Activated CD4-positive, alpha-beta T cell treated with anti-CD3 and anti-CD28 coated beads, Interleukin-2, Interleukin-6, amounts not matched to agents 100 ng/mL and 50 ng/mL, durations not matched to agents 16 hours and 8 hours (primary cell): ENCODE results near the gene SLC2A6.
A peak's percentile ranks its signal among the peaks of the same experiment; 100 is the strongest.
"Not testable (repeated sequence)": the region's sequence is repeated elsewhere in the genome, so short reads cannot be mapped to it uniquely, and the experiment has no call there.

Experiments used
- DNase-seq: peaks from one replicate; pipeline ENCODE4 v3.0.0-alpha.2; 2020

SLC2A6 gene

GRCh38 chr9:133459476-133460404 is 19.2 kb downstream of the SLC2A6 start, which contains the start of gene CACFD1:
CACFD1 (plus strand) TSS chr9:133459978; CDS start chr9:133460067, 89 bp downstream.
- DNase-seq = peak; percentile 91

DNA sequence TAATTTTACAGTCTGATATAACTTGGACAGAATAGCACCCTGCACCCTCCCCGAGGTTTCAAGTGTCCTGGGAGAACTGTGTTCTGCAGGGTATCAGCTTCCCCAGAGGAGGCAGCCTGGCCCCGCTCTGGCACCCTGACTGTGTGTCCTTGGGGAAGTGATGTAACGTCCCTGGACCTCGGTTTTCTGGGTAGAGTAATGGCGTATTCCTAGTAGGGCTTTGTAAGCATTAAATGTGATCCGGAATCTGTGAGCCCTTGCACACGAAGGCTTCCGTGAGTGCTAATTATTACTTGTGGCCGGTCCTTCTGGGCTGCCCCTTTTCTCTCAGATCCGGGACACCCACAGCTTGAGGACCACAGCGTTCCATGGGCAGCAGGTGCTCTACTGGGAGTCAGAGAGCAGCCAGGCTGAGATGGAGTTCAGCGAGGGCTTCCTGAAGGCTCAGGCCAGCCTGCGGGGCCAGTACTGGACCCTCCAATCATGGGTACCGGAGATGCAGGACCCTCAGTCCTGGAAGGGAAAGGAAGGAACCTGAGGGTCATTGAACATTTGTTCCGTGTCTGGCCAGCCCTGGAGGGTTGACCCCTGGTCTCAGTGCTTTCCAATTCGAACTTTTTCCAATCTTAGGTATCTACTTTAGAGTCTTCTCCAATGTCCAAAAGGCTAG is 20.1 kb downstream of the SLC2A6 start:
- no peak for DNase-seq

DNA sequence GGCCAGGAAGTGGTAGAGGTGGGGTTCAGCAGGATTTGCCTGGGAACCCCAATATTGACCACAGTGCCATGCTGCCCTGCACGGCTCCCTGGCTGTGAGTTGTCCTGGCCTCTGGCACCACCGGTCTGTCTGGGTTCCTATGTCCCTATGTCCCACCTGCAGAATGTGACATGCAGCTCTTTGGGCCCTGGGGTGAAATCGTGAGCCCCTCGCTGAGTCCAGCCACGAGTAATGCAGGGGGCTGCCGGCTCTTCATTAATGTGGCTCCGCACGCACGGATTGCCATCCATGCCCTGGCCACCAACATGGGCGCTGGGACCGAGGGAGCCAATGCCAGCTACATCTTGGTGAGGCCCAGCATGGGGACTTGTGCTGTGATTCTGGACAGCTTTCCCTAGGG is 21.2 kb downstream of the SLC2A6 start:
- DNase-seq = no peak

GRCh38 chr9:133457233-133457632 is 21.7 kb downstream of the SLC2A6 start:
- no peak for DNase-seq

- no peak for DNase-seq
Observed at GRCh38 chr9:133456409-133456808, 22.5 kb downstream of the SLC2A6 start.

DNA sequence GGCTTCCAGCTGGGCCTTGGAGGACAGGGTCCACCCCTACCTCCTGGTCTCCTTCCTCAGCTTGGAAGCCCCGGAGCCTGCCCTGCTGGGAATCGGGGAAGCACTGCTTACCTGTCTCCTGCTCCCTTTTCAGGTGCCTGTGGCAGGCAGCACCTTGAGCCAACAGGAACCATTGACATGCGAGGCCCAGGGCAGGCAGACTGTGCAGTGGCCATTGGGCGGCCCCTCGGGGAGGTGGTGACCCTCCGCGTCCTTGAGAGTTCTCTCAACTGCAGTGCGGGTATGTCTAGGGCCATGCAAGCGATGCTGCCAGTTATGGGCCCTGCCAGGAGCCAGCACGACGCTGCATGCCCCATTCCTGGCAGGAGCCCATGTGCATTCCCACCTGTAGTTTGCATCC is 23.0 kb downstream of the SLC2A6 start:
- no peak for DNase-seq

GRCh38 chr9:133454943-133455673 is 23.8 kb downstream of the SLC2A6 start:
- DNase-seq = no peak

GRCh38 chr9:133454325-133454724 is 24.6 kb downstream of the SLC2A6 start:
- DNase-seq = no peak

DNA sequence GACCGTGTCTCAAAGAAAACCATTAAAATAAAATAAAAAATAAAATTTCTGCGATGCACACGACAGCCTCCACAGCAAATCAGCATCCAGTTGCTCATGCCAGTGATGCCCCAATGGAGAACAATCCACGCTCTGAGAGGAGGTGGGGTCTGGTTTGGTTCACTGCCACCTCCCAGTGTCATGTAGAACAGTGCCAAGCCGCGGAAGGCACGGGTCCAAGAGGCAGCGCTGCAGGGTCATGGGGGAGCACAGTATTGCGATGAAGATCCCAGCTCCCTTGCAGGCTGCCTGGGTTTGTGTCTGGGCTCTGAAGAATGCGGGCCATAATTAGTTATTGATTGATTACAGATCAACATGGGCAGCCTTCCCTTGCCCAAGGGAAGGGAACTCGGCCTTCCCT is 25.2 kb downstream of the SLC2A6 start:
- DNase-seq = no peak

DNA sequence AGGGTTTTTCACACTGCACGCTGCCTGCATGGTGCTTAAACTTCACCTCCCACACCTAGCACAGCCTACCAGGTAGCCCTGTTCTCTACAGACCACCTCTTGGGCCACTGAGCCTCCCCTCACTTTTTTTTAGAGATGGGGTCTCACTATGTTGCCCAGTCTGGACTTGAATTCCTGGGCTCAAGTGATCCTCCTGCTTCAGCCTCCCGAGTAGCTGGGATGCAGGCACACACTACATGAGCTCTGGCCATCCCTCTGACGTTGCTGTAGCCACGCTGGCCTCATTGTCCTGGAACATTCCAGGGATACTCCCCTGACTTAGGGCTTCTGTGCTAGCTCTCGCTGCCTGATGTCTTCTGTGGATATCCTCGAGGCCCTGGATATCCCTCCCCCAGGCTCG is 26.3 kb downstream of the SLC2A6 start:
- DNase-seq = no peak

GRCh38 chr9:133451865-133452264 is 27.0 kb downstream of the SLC2A6 start:
- DNase-seq = not testable (repeated sequence)

GRCh38 chr9:133449760-133450159 is 29.1 kb downstream of the SLC2A6 start:
- no peak for DNase-seq

DNA sequence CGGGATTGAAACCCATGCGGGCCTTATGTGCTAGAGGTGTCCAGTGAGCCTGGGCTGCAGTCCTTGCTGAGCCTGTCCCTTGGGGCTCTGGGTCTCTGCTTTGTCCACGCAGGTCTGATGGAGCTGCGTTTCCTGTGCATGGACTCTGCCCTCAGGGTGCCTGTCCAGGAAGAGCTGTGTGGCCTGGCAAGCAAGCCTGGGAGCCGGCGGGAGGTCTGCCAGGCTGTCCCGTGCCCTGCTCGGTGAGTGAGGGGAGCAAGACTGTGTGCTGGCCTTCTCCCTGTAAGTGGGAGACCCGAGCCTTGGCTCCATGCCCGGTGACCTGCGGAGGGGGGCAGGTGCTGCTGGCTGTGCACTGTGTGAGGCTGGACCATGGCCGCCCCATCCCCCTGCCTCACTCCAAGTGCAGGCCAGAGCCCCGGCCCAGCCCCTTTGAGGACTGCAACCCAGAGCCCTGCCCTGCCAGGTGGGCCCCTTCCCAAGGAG is 30.4 kb downstream of the SLC2A6 start:
- no peak for DNase-seq

GRCh38 chr9:133445293-133445969 is 33.5 kb downstream of the SLC2A6 start:
- DNase-seq = no peak

GRCh38 chr9:133443982-133444381 is 34.9 kb downstream of the SLC2A6 start:
- no peak for DNase-seq

- DNase-seq = no peak
Observed at GRCh38 chr9:133443248-133443647, 35.7 kb downstream of the SLC2A6 start.

DNA sequence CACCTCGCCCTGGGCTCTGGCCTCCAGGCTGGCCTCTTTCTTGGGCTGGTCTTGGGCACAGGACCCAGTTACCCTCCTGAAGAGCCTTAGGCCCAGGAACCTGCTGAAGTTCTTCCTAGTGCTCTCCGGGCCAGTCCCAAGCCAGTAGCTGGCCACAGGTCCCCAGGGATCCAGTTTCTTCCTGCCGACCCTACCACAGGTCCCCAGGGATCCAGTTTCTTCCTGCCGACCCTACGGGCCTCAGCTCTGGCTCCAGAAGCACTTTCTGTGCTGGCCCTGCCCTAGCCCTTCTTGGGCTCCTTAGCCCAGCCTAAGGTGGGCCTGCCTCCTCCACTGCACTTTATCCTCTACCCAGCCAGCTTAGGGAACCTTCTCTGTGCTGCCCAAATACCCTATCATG is 37.3 kb downstream of the SLC2A6 start:
- DNase-seq = no peak

DNA sequence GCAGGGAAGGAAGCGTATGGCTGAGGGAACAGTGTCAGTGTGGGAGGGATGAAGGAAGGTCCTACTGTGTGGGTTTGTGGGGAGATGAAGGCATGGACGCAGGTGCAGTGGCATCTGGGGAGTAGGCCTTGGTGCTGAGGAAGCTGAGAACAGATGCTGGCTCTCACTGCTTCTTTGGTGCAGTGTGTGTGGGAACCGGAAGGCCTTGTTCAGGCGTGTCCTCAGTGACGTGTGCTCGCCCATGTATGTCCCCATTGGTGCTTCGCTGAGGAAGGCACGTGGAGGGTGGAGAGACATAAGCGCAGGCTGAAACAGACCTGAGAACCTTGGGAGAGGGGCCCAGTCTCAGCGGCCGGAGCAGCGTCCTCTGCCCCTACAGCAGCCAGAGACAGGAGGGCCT is 38.0 kb downstream of the SLC2A6 start:
- no peak for DNase-seq

GRCh38 chr9:133439337-133439736 is 39.6 kb downstream of the SLC2A6 start:
- DNase-seq = no peak

DNA sequence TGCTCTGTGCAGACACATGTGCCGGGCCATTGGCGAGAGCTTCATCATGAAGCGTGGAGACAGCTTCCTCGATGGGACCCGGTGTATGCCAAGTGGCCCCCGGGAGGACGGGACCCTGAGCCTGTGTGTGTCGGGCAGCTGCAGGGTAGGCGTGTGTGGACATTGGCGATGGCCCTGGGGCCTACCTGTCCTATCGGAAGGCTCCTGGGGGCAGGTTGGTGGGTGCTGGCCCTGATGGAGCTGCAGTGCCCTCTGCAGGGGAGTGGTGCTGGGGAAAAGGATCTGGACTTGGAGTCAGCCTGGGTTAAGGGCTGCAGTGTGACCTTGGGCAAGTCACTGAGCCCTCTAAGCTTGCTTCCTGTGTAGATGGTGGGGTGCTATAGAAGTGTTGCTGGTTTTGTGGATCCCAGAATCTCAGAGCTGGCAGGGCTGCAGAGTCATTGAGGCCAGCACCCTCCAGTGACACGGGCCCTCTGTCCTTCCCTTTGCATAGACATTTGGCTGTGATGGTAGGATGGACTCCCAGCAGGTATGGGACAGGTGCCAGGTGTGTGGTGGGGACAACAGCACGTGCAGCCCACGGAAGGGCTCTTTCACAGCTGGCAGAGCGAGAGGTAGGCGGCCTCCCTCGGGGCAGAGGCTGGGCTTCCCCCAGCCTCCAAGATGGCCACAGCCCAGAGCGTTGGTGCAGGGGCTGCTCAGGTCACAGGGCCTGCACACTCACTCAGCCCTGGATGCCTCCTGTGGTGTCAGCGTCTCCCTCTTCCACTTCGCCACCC is 41.0 kb downstream of the SLC2A6 start:
- no peak for DNase-seq

DNA sequence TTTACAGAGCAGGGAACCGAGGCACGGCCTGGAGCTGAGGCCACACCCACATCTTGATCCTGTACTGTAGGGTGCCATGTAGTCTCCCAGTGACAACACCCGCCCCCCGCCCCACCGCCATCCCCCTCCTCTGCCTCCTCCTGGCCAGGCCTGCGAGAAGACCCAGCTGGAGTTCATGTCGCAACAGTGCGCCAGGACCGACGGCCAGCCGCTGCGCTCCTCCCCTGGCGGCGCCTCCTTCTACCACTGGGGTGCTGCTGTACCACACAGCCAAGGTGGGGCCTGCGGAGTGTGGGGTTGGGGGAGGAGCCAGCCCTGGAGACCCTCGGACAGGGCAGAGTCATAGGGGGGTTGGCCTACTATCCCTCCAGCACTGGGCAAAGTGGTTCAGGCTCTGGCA is 42.2 kb downstream of the SLC2A6 start:
- DNase-seq = no peak

DNA sequence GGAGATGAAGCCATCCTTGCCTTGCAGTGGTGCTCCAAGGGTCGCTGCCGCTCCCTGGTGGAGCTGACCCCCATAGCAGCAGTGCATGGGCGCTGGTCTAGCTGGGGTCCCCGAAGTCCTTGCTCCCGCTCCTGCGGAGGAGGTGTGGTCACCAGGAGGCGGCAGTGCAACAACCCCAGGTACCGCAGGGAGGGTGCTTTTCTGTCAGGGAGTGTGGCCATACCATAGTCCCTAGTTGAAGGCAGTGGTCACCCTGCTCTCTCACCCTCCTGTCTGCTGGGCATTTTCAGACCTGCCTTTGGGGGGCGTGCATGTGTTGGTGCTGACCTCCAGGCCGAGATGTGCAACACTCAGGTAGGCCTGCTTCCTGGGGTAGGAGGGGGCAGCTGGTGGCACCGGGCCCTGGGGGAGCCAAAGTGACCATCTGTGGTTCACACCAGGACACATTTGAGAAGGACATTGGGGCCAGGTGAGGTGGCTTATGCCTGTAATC is 45.5 kb downstream of the SLC2A6 start:
- DNase-seq = no peak
